Stimulated activated CD4-positive, alpha-beta T cell treated with anti-CD3 and anti-CD28 coated beads, Interleukin-15, amount 100 ng/mL, for 1 hour (primary cell): Measurements from ENCODE around the gene TFF1.
"Not testable (repeated sequence)": the region's sequence is repeated elsewhere in the genome, so short reads cannot be mapped to it uniquely, and the experiment has no call there.

ENCODE experiments used
- DNase-seq, 2 donors: peaks; one replicate each; pipeline ENCODE4 v3.0.0-alpha.2; 2020; ENCODE audit warnings: low read depth in 1 of 2, low spot score in 1 of 2

The TFF1 gene

DNA sequence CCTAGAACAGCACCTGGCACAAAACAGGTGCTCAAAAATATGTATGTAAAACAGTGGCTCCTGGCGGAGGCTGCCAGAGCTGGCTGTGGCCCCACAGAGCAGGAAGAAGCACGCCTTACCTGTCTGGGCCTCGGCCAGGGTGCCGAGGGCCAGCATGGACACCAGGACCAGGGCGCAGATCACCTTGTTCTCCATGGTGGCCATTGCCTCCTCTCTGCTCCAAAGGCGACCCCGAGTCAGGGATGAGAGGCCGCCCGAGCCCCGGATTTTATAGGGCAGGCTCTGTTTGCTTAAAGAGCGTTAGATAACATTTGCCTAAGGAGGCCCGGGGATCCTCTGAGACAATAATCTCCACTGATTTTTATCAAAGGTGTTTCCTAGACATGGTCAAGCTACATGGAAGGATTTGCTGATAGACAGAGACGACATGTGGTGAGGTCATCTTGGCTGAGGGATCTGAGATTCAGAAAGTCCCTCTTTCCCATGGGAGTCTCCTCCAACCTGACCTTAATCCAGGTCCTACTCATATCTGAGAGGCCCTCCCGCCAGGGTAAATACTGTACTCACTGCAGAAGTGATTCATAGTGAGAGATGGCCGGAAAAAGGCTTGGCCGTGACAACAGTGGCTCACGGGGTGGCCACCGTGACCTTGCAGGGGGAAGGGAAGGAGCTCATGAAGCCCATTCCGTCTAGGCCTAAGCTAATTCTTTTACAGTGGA lies at the start of gene TFF1:
Gene TFF1, minus strand, starts transcription at position 244 of the 719 bp plus-strand sequence. Its CDS starts 40 bp downstream, at position 204.
- DNase-seq = no peak

DNA sequence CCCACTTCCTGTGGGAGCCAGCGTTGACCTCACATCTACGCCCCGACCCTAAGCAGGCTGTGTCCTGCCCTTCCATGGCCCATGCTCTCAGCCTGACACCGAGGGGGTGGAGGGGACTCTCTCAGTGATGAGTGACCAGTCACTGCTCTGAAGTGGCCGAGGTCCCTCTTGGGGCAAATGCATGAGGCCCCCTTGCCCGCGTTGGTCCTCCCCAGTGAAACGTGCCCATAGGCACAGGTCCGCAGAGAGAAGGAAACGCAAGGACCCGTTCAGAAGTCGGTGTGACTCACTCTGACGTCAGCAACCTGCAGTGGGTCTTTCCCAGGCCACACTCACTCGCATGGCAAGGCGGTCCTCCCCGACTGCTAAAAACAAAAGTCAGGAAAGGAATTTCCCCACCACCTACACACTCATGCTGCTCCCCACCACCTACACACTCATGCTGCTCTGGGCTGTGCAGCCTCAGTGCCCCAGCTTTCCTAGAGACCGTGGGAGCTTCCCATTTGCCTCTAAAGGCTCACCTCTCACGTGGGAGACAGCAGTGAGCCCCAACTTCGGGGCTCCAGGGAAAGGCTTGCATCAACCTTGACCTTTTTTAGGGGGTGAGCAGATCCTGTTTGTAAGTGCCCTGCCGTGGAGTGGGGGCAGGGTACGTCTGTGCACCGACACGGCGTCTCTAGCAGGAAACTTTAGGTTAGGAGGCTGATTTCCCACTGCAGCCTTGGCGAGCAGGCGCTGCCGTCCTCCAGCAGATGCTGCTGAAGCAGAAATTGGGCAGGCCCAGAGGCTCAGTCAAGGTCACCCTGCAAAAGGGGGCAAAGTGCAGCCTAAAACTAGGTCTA lies 48.8 kb upstream of the TFF1 start:
- DNase-seq = peak; percentile 72 to 80

DNA sequence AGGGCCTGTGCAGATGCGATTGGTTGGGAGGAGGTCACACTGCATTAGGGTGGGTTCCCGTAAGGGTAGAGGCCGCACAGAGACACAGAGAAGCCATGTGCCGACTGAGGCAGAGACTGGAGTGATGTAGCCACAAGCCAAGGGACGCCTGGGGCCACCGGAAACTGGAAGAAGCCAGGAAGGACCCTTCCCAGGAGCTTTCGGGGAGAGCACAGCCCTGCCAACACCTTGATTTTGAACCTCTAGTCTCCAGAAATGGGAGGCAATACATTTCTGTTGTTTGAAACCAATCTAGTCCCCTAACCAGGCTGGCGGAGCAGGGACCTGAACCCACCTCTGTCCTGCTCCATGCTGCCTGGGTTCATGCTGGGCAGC lies 48.2 kb upstream of the TFF1 start:
- no peak for DNase-seq

DNA sequence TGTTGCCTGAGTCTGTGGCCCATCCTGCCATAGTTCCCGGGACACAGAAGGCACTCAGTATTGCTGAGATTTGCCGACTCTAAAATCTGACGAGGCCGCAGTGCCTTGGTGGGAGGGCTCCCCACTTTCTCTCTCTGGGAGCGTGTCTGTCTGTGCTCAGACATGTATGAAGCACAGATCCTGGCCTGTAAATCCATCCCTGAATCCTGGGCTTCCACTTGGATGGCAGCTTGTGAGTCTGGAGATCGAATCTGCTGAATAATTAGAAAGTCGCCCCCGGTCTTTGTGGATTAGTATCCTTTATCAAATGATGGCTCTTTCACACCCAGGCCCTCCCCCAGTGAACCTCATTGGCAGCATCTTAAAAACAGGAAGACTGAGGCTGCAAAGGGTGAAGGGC lies 47.7 kb upstream of the TFF1 start:
- no peak for DNase-seq

DNA sequence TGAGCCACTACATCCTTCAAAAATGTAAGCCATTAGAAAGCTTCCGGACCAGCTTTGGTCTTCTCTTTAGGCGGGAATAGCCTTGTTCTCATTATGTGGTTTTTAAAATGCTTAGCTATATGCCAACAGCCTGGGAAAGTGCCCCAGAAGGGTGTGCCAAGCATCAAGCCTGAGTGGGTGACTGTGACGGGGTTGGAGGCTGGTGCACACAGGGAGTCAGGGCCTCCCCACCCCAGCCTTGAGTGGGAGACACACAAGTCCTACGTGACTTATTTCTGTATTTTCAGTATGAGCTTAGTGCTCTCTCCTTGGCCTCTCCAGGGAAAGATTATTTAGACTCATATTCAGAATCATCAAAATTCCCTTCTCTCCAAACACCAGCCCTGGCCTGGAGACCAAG lies 47.2 kb upstream of the TFF1 start:
- DNase-seq = no peak

DNA sequence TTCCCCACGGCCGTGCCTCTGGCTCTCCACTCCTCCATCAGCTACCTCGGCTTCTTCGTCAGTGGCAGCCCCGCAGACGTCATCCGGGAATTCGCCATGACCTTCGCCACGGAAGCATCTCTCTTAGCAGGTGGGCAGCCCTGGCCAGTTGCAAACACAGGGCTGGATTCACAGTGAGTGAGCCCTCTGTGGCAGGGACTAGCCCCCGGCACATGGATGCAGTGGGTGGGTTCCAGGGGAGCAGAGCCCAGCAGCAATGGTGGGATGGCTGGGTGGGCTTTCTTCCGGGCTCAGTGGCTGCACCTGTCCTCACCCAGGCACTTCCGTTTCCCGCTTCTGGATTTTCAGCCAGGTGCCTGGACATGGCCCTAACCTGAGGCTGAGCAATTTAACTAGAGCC lies 46.8 kb upstream of the TFF1 start:
- no peak for DNase-seq

DNA sequence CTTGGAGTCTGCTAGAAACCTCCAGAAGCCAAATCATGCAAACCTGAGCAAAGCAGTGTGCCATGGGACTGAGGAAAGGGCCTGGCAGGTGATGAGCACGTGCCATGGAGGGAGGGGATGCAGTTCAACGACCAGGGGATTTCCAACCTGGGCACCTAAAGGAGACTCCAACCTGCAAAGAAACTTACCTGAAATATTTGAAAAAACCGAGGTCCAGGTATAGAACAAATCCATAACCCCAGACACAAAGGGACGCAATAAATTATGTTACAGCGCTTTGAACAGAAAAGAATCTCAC lies 46.2 kb upstream of the TFF1 start:
- DNase-seq = no peak

DNA sequence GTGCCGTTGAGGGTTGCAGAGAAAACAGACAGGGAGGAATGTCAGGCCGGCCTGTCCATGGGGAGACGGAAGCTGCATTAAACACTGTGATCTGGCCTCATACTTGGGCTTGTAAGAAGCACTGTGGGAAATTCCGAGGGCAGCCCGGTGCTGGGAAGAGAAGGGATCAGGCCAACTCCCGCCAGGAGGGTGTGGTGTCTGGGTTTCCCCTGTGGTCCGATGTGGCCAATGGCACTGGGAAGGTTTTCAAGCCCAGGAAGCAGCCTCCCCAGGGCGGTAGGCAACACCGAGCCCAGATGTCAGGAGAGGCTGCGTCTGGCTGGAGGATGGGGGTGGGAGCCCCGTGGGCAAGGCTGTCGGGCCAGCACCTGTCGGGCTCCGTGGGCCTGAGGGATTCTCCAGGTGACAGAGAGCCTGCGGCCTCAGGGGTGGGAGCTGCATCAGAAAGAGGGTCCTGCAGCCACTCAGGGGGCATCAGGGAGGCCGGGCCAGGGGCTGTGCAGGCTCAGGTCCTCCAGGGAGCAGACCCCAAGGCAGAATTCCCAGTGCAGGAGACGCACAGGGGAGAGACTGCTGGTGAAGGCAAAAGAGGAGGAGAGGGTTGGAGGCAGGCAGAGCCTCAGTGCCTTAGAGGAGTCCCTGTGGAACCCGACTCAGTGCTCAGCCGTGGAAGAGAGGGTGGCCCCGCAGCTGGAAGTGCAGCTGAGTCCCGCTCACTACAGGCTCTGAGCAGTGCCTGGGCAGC lies 45.7 kb upstream of the TFF1 start:
- DNase-seq = no peak

DNA sequence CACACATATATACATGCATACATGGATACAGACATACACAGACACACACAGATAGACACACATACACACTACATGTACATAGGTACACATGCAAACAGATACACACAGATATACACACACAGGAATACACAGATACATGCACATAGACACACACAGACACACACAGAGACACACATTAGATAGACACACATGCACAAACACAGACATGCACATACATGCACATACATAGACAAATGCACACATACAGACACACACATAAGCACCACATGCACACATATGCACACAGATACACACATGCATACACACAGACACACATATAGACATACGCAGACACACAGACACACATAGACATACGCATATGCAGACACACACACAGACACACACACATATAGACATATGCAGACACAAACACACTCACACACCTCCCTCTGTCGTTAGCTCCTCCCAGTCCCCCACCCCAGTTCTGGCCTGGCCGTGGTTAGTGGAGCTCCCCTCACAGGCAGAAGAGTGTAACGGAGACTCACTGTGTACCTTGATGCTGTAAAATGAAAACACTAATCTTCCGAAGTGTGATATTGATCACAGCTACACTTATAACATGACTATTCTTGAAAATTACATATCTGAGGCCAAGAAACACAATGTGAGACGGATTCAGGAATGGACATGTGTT lies 45.0 kb upstream of the TFF1 start:
- DNase-seq = no peak

DNA sequence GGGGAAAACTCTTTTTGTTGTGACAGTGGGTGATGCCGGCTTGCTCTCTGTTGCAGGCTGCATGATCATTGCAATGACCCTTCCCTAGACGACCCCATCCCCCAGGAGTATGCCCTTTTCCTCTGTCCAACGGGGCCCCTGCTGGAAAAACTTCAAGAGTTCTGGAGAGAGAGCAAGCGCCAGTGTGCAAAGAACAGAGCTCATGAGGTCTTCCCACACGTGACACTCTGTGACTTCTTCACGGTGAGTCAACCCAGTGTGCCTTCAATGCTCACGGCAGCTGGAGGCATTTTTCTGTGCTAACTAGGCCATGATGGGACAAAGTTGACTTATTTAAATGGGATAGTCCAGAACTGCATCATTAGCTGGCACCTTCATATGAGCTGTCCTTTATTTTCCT lies 43.0 kb upstream of the TFF1 start:
- DNase-seq = no peak

DNA sequence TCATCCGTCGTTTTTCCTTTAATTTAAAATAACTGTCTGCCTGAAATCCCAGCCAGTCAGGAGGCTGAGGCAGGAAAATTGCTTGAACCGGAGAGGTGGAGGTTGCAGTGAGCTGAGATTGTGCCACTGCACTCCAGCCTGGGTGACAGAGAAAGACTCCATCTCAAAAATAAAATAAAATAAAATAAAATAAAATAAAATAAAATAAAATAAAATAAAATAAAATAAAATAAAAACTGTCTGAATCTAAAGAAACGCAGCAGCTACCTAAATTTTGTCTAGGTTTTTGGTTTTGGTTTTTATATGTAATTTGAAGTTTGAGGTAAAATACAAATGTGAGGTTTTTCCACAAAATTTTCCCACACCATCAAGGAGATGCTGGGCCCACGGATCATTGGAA lies 42.4 kb upstream of the TFF1 start:
- not testable (repeated sequence) for DNase-seq

DNA sequence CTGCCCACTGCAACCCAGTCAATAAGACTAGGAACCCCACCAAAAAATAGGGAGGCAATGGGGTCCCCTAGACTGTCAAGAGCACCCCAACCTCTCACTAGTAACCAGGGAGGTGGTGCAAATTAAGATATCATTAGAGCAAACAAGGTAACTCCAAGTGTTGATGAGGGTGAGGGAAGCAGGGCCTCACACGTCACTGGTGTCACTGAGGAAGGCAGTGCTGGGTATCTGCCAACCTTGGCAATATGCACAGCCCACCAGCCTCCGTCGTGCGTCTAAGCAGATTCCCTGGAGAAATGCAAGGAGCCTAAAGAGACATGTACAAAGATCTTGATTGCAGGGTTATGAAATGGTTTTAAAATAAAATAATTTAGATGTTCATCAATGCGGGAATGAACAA lies 41.1 kb upstream of the TFF1 start:
- DNase-seq = no peak

DNA sequence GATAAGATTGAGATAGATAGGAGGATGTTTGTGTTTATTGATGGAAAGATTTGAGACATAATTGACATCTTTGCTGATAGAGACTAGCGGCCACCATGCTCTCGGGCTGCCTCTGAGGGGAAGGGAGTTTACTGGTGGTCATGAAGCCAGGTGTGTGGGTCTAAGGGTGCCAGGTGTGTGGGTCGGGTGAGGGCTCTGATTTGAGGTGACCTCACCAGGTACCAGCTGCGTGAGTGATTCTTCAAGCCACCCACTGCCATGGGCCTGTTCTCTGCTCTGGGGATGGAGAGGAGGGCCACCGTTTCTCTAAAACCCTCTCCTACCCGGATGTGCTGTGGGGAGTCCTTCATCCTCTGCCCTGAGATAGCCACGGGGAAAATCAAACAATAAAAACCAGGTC lies 40.5 kb upstream of the TFF1 start:
- no peak for DNase-seq

DNA sequence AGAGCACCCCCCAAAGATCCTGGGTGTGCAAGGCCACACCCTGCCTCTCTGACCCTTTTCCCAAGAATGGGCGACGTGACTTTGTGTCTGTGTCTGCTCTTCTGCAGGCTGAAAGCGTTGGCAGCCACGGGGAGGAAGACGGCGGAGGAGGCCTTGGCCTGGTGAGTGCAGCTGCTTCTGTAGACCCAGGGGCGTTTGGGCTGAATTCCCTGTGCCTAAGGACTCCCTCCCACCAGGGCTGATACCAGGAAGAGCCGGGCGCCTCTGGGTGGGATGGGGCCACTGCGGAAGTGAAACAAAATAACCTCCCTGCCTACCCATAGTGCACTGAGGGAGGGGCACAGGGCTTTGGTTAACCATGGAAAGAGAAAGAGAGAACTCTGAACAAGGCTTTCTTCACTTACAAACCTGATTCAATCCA lies 39.9 kb upstream of the TFF1 start:
- DNase-seq = no peak

DNA sequence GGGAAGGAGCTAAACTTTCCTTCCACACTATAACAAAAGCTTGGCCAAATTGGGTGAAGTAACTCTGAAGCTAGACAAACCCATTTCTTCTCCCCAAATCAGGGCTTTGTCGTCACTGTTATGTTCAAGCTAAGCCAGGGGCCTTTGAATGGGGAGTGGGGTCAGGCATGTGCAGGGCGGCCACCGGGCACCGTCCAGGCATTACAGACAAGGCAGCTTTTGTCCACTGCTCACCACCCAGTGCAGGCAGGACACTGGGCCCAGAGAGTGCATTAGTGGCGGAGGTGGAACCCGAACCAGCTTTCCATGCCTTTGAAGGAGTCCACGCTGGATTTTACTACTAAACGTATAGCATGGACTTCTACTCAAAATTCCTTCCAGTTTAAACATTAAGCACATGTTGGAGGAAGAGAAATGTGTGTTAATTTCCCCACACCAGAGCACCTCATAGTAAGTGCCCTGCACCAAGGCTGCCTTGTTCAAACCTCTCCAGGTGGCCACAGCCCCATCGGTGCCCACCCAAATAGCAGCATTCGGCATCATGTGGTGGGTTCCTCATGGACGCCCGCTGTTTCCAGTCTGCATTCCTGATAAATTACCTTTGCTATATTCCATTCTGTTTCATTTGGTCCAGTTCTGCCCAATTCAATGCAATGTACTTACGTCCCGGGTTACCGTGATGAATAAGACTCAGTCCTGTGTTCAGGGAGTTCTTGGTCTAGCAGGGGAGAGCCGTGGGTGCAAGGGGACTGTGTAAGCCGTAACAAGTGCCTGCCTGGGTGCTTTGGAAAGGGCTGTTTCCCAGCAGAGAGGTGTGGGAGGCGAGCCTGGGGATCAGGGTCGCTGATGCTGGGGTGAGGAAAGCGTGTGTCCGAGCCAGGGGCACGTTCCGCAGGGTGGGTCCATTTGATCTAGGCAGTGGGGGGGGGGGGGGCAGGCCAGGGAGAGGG lies 39.0 kb upstream of the TFF1 start:
- DNase-seq = no peak

DNA sequence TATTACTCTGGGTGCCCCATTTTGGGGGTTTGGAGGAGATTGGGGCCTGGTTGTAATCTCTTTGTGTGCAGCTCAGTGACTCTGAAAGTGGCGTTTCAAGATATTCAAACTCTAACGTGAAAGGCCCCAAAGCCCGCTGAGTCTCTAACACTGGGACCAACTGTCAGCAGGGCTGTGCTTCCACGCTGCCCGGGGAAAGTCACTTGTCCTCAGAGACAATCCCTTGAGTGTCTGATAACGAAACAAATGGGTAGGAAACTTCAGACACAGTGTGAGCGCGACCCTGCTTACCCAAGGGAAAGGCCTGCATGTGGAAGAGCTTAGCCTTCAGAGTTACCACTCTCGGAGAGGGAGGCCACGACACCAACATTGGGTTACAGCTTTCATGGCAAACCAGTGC lies 38.2 kb upstream of the TFF1 start:
- DNase-seq = no peak

DNA sequence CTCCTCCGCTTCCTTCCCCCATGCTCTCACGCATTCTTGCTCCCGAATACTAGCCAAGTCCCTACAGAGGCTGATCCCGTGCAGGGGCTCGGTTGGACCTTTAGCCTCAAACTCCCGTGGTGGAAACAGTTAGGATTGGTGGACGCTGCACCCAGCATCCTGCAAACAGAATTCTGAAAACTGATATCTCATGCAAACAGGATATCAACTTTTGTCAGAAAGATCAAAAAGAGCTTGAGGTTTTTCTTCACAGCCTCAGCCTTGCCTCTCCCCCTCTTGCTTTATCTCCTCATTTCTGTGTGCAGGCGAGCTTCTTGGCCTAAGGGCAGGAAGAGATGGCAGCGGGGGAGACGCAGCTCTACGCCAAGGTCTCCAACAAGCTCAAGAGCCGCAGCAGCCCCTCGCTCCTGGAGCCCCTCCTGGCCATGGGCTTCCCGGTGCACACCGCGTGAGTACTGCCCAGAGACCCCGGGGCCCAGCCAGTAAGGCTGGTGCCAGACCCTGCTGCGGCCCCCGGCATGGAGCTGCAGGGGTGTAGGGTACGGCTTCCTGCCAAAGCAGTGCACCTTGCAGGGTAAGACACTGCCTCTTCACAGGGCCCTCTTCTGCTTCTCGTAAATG lies 37.4 kb upstream of the TFF1 start, which contains the start of gene UBASH3A:
Gene UBASH3A, plus strand, starts transcription at position 292 of the 621 bp plus-strand sequence. Its CDS starts 44 bp downstream, at position 336.
- DNase-seq = no peak

DNA sequence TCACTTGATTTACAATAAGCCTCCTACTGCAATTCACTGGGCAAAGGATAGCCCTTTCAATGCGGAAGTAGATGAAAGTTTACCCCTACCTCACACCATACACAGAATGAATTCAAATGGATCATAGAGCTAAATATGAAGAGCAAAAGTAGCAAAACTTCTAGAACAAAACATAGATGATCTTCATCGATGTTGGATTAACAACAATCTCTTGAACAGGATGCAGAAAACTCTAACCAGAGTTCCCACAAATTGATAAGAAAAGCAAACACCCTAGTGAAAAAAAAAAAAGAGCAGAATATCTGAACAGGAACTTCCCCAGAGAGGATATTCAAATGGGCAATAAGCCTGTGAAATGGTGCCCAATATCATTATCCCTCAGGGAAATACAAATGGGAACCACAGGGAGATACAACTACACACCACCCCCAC lies 35.5 kb upstream of the TFF1 start:
- no peak for DNase-seq

DNA sequence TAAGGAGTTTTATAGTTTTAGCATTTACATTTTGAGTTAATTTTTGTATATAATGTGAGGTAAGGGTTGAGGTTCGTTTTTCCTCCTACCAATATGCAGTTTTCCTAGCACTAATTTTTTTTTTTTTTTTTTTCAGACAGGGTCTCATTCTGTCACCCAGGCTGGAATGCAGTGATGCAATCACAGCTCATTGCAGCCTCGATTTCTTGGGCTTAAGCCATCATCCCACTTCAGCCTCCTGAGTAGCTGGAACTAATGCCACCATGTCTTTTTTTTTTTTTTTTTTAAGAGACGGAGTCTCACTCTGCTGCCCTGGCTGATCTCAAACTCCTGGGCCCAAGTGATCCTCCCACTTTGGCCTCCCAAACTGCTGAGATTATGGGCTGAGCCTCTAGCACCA lies 34.8 kb upstream of the TFF1 start:
- no peak for DNase-seq

DNA sequence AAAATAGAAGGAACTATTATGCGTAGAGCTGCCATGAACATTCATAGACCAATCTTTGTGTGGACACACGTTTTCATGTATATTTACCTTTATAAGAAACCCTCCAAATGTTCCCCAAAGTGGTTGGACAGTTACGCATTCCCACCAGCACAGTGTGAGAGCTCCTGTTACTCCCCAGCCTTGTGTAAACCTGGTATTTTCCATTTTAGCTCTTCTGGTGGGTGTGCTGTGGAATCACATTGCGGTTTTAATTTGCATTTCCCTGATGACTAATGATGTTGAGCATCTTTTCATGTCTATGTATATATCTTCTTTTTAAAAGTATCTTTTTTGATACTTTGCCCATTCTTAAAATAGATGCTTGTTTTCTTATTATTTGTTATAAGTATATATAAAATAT lies 34.2 kb upstream of the TFF1 start:
- DNase-seq = no peak
